HG03064 (cell line): ENCODE results near the gene PTPN18.
A peak's percentile ranks its signal among the peaks of the same experiment; 100 is the strongest.
"Not testable (repeated sequence)": the region's sequence is repeated elsewhere in the genome, so short reads cannot be mapped to it uniquely, and the experiment has no call there.

Experiments
- ATAC-seq: cut with Tn5 transposase; IDR thresholded peaks from one replicate; pipeline ENCODE4 v1.9.1; 2021; ENCODE audit warnings: low read depth; ENCODE audit not compliant: unreplicated experiment

The PTPN18 gene

GRCh38 chr2:130377491-130377890 lies 21.6 kb downstream of the PTPN18 start:
- ATAC-seq = no peak

GRCh38 chr2:130378206-130378897 lies 22.5 kb downstream of the PTPN18 start:
- no peak for ATAC-seq

GRCh38 chr2:130378898-130379214 lies 23.0 kb downstream of the PTPN18 start:
- ATAC-seq = no peak

GRCh38 chr2:130380096-130380934 lies 24.5 kb downstream of the PTPN18 start:
- no peak for ATAC-seq

GRCh38 chr2:130381145-130381544 lies 25.3 kb downstream of the PTPN18 start:
- no peak for ATAC-seq

- ATAC-seq = no peak
Measured at GRCh38 chr2:130381619-130382018, 25.8 kb downstream of the PTPN18 start.

- no peak for ATAC-seq
Measured at GRCh38 chr2:130382313-130382917, 26.6 kb downstream of the PTPN18 start.

GRCh38 chr2:130385709-130386108 lies 29.9 kb downstream of the PTPN18 start:
- peak; percentile 56 for ATAC-seq

- ATAC-seq = no peak
Measured at GRCh38 chr2:130387071-130387400, 31.2 kb downstream of the PTPN18 start.

- no peak for ATAC-seq
Measured at GRCh38 chr2:130387804-130388203, 31.9 kb downstream of the PTPN18 start.

- ATAC-seq = no peak
Measured at GRCh38 chr2:130388221-130388907, 32.5 kb downstream of the PTPN18 start.

- ATAC-seq = no peak
Measured at GRCh38 chr2:130389358-130389757, 33.5 kb downstream of the PTPN18 start.

GRCh38 chr2:130389783-130390182 lies 33.9 kb downstream of the PTPN18 start:
- no peak for ATAC-seq

- no peak for ATAC-seq
Measured at GRCh38 chr2:130390460-130391057, 34.7 kb downstream of the PTPN18 start.

- ATAC-seq = peak; percentile 86
Measured at GRCh38 chr2:130391058-130391871, 35.4 kb downstream of the PTPN18 start.

- no peak for ATAC-seq
Measured at GRCh38 chr2:130391872-130392670, 36.2 kb downstream of the PTPN18 start.

GRCh38 chr2:130393318-130393910 lies 37.6 kb downstream of the PTPN18 start:
- ATAC-seq = no peak

GRCh38 chr2:130406280-130406679 lies 50.4 kb downstream of the PTPN18 start:
- ATAC-seq = not testable (repeated sequence)

- ATAC-seq = not testable (repeated sequence)
Measured at GRCh38 chr2:130416693-130417092, 60.8 kb downstream of the PTPN18 start.
